GM21381 (cell line): ENCODE data around the gene PRDM9.
"Not testable (repeated sequence)": the region's sequence is repeated elsewhere in the genome, so short reads cannot be mapped to it uniquely, and the experiment has no call there.

Source experiments
- ATAC-seq: cut with Tn5 transposase; IDR thresholded peaks from one replicate; pipeline ENCODE4 v1.9.1; 2021; ENCODE audit warnings: mild to moderate bottlenecking, moderate library complexity; ENCODE audit not compliant: unreplicated experiment

Gene PRDM9

DNA sequence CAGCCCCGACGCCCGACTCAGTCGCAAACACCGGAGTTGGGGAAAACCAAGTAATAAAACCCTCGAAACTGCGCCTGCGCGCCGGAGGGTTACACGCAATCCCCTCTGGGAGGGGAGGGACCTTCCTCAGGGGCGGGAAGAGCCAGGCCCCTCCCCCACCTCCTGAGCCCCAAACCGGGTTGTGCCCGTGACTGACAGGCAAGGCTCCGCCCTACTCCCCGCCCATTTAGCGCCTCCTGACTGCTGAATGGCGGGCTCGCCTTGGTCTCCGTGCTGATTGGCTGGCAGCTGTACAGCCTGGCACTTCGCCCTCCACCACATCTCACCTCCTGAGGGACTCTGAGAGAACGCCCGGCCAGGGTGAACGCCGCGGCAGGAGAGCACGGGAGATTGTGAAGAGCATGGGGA lies at the start of gene PRDM9:
Gene PRDM9, plus strand, starts transcription at position 332 of the 408 bp plus-strand sequence. CDS start 1,425 bp downstream, outside the sequence.
- ATAC-seq, result no peak

- no peak for ATAC-seq
Measured at GRCh38 chr5:23457780-23458179, 49.6 kb upstream of the PRDM9 start.

DNA sequence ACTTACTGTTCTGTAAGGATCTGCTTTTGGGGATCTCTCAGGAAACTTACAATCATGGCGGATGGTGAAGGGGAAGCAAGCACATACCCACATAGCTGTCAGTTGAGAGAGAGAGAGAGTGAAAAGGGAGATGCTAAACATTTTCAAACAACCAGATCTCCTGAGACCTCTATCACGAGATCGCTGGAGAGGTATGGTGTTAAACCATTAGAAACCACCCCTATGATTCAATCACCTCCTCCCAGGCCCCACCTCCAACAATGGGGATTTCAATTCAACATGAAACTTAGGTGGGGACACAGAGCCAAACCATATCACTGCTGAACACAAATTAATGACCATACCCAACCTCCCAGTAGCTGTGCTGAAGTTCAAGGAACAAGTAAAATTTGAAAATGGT lies 48.2 kb upstream of the PRDM9 start:
- ATAC-seq, result no peak

GRCh38 chr5:23461576-23461975 lies 45.8 kb upstream of the PRDM9 start:
- ATAC-seq, result no peak

- ATAC-seq, result no peak
Measured at GRCh38 chr5:23466401-23466912, 41.0 kb upstream of the PRDM9 start.

DNA sequence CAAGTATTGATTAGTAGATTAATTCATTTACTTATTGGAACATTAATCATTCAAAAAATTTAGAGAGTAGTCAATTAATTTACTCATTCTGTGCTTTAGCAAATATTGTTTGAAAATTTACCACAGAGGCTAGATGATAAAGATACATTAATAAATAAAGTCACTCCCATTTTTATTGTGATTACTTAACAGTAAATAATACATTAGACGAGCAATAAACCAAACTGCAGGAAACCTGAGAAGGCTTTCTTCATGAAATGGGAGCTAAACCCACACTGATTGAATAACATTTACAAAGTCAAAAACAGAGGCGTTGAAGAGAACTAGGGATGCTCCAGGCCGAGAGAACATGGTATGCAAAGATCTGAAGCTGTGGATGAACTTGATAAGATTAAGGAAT lies 38.8 kb upstream of the PRDM9 start:
- no peak for ATAC-seq

DNA sequence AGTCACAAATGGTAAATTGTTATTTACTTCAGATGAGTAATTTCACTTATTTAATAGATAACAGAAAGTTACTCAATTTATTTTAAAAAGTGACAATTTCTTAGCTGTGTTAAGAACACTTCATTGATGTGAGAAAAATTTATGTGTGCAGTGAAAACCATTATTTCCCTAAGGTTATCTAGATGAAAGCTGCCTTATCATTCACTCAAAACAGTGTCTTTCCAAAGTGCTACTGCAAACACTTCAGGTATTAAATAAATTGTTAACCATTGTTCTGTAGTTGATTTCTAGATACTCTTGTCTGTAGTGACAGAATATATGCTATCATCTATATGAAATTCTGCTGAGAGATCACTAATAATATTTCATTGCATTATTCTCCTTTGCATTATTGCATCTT lies 33.5 kb upstream of the PRDM9 start:
- ATAC-seq, result no peak

GRCh38 chr5:23474315-23474714 lies 33.1 kb upstream of the PRDM9 start:
- no peak for ATAC-seq

DNA sequence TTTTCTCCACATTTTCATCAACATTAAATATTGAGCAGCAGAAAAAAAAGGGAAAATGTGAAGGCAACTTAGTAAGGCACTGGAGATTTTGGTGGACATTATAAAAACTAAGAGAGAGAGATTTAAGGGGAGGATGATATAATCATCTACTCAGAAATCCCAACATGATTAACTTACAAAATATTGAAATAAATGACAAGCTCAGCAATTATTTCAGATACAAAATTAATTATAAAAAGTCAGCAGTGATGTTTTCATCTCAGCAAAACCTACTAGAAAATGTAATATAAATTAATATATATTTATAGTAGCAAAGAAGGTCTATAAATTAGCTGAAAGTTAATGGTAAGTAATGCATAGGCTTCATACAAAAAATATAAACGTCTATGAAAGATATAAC lies 30.8 kb upstream of the PRDM9 start:
- ATAC-seq, result no peak

GRCh38 chr5:23482642-23483041 lies 24.8 kb upstream of the PRDM9 start:
- ATAC-seq, result no peak

DNA sequence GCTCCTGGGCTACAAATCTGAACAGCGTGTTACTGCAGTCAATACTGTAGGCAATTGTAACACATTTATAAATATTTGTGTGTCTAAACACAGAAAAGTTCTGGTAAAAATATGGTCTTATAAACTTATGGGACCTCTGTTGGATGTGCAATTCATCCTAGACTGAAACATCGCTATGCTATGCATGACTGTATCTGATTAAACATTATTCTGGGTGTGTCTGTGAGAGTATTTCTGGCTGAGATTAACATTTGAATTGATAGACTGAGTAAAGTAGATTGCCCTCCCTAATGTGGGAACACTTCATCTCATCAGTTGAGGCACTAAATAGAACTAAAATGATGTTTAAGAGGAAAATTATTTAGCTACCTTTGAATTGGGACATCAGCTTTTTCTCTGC lies 24.3 kb upstream of the PRDM9 start:
- ATAC-seq, result no peak

- ATAC-seq, result no peak
Measured at GRCh38 chr5:23484096-23484495, 23.3 kb upstream of the PRDM9 start.

DNA sequence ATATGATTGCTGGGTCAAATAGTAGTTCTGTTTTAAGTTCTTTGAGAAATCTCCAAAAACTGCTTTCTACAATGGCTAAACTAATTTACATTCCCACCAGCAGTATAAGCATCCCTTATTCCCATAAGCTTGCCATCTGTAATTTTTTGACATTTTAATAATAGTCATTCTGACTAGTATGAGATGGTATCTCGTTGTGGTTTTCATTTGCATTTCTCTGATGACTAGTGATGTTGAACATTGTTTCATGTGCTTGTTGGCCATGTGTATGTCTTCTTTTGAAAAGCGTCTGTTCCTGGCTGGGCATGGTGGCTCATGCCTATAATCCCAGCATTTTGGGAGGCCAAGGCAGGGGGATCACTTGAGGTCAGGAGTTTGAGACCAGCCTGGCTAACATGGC lies 21.2 kb upstream of the PRDM9 start:
- ATAC-seq, result not testable (repeated sequence)

DNA sequence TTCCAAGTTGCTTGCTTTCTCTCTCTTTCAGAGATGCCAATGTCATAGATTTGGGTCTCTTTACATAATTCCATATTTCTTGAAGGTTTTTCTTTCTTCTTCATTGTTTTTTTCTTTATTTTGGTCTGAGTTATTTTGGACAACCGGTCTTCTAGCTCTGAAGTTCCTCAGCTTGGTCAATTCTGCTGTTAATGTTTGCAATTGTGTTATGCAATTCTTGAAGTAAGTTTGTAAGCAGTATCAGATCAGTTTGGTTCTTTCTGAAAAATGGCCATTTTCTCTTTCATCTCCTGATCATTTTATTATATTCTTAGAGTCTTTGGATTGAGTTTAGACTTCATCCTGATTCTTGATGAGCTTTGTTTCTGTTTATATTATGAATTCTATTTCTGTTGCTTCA lies 16.4 kb upstream of the PRDM9 start:
- no peak for ATAC-seq

DNA sequence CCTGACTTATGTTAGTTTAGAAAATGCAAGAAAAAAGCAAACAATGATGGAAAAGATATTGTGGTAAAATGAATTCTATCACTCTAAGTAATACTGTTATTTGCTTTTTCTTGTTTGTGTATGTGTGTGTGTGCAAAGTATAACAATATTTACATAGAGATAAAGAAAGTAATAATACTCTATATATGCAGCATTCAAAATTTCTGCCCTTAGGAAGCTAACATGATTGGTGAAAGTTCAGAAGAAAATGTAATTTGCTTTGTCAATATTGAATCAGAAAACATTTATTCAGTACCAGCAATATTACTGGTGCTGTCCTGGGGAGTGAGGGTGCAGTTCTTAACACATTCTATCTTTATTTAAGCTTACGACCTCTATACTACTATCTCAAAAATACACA lies 12.9 kb upstream of the PRDM9 start:
- no peak for ATAC-seq

DNA sequence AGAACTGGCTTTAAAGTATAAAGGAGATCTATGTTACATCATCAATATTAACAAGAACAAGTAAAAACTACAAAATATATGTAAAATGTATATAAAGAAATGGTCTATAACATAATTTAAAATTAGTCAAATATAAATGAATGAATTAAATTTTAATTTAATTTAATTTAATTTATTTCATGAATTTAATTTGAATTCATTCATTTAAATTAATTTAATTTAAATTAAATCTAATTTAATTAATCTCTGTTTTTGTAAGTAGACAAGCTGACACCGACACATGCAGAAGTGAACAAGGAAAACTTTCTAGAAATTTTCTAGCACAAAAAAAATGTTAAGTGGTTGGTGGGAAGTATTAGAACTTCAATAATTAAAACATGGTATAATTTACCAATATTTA lies 10.8 kb upstream of the PRDM9 start:
- no peak for ATAC-seq

DNA sequence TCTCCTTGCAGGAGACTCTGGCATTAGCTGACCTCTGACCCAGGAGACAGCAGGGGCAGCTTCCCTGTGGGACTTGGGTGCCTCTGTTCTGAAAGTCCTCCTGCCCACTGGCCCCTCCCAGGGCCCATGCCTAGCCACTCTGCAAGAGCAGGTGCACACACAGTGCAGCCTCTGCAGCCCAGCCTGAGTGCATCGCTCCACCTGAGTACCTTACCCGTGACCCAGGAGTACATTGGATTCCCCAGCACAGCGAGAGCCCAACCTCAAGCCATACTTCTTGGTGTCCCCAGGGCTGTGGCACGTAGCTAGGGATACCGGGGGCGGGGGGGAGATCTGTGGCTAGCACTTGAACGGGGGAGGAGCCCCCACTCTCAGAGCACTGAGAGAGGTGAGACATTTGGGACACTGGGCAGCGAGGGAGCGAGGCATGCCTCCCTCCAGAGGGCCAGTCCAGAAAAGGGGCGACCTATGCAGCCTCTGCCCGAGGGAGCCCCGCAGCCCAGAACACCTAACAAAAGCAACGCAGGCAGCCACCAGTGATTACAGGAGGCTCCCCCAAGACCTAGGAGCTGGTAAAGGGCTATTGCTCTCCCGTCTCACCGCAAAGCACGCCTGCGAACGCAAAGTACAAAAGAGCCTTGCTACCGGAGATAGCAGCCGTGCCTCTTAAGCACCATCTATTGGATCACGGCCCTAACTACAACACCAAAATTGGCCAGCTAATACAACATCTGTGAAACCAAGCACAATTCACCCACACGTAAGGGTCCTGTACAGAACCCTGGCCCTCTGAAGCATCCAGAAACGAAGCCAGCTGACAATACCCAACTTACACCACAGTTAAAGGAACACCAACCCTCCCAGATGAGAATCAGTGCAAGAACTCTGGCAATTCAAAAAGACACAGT lies 826 bp upstream of the PRDM9 start:
- ATAC-seq, result no peak

- ATAC-seq, result not testable (repeated sequence)
Measured at GRCh38 chr5:23510434-23510833, 3.0 kb downstream of the PRDM9 start.

GRCh38 chr5:23522553-23522952 lies 15.1 kb downstream of the PRDM9 start:
- ATAC-seq, result no peak

DNA sequence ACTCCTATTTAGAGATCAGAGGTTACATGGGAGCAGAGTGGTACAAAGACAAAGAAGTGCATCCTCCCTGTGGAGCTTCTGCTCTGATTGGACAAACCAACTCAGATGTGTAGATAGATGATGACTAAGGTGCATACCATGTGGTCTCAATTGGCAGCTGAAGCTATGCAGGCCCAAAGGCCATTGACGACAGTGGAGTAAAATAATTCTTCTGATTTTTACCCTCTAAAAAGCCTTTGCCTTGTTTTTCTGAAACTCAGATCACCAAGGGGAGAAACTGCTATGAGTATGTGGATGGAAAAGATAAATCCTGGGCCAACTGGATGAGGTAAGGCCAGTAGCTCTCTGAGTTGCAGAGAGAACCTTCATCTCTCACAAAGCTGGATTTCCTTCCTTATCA lies 15.6 kb downstream of the PRDM9 start:
- ATAC-seq, result no peak

DNA sequence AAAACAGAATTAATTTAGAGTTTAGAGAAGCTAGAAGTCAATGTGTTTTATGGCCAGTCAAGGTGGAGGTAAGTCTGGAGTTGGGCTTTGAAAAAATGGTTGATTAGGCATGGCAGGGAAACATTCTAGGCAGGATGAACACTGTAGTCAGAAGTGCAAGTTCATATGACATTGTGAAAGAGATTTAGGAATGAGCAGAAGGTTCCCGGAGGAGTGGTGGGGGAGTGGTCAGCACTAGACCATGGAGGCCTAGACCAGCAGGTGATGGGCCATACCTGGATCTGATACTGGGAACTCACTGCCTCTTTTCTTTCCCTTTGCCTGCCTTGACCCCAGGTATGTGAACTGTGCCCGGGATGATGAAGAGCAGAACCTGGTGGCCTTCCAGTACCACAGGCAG lies 16.6 kb downstream of the PRDM9 start:
- ATAC-seq, result no peak

- no peak for ATAC-seq
Measured at GRCh38 chr5:23525751-23526150, 18.3 kb downstream of the PRDM9 start.

GRCh38 chr5:23526616-23527015 lies 19.2 kb downstream of the PRDM9 start:
- ATAC-seq, result not testable (repeated sequence)
